KMS-11 (cell line): ENCODE data around the gene XPA.
A peak's percentile ranks its signal among the peaks of the same experiment; 100 is the strongest.

ENCODE experiments used
- H2AFZ ChIP-seq: fragments of 200-600 bp; sonication (generic); 2 replicates; pipeline ENCODE4 v1.6.1; 2016; ENCODE audit warnings: antibody characterized with exemption, mixed run types, low read depth
- H3K27ac ChIP-seq: fragments of 200-600 bp; sonication (generic); 2 replicates; pipeline ENCODE4 v1.6.1; 2016; ENCODE audit warnings: mild to moderate bottlenecking, mixed run types
- H3K27me3 ChIP-seq: fragments of 200-600 bp; sonication (generic); 2 replicates; pipeline ENCODE4 v1.6.1; 2017; ENCODE audit warnings: mild to moderate bottlenecking, low read depth, mixed run types, moderate library complexity; ENCODE audit not compliant: insufficient read depth
- H3K36me3 ChIP-seq: fragments of 200-600 bp; sonication (generic); 2 replicates; pipeline ENCODE4 v1.6.1; 2017; ENCODE audit warnings: mild to moderate bottlenecking, mixed run types; ENCODE audit not compliant: insufficient read depth
- H3K4me1 ChIP-seq: fragments of 200-600 bp; sonication (generic); 2 replicates; pipeline ENCODE4 v1.6.1; 2016; ENCODE audit warnings: mild to moderate bottlenecking, low read depth, mixed run types; ENCODE audit not compliant: poor library complexity, severe bottlenecking
- H3K4me2 ChIP-seq: fragments of 200-600 bp; sonication (generic); 2 replicates; pipeline ENCODE4 v1.7.0; 2016; ENCODE audit warnings: mild to moderate bottlenecking, mixed run types
- H3K4me3 ChIP-seq: fragments of 200-600 bp; sonication (generic); IDR thresholded peaks from 2 replicates; pipeline ENCODE4 v1.6.1; 2017; ENCODE audit warnings: low read depth, low read length, mixed read lengths; ENCODE audit not compliant: insufficient read depth
- H3K79me2 ChIP-seq: fragments of 200-600 bp; sonication (generic); 2 replicates; pipeline ENCODE4 v1.6.1; 2016; ENCODE audit warnings: low read depth, mixed run types; ENCODE audit not compliant: insufficient read depth
- H3K9ac ChIP-seq: fragments of 200-600 bp; sonication (generic); 2 replicates; pipeline ENCODE4 v1.6.1; 2016; ENCODE audit warnings: mild to moderate bottlenecking, mixed run types
- H4K20me1 ChIP-seq: fragments of 200-600 bp; sonication (generic); 2 replicates; pipeline ENCODE4 v1.6.1; 2016; ENCODE audit warnings: mild to moderate bottlenecking, mixed run types; ENCODE audit not compliant: insufficient read depth
- CTCF ChIP-seq: fragments of 200-600 bp; sonication (generic); conservative IDR thresholded peaks from 2 replicates; pipeline ENCODE4 v1.6.1; 2017; ENCODE audit warnings: low read depth, mild to moderate bottlenecking, antibody characterized with exemption, low read length, moderate library complexity, mixed read lengths

Gene XPA

GRCh38 chr9:97717866-97718265, 20.7 kb upstream of the XPA start:
- Histone ChIP-seq H3K79me2 (no peaks in the 10 kb centered on the region), H3K4me3 (no peak overlapping the region), H3K27ac (no peak overlapping the region), H3K4me2 (no peak overlapping the region), H3K36me3 (no peaks in the 10 kb centered on the region), H4K20me1 (no peaks in the 10 kb centered on the region), H3K4me1 (no peaks in the 10 kb centered on the region), H2AFZ (no peak overlapping the region), H3K9ac (no peak overlapping the region), H3K27me3 (no peaks in the 10 kb centered on the region)
- no peak for TF ChIP-seq CTCF

DNA sequence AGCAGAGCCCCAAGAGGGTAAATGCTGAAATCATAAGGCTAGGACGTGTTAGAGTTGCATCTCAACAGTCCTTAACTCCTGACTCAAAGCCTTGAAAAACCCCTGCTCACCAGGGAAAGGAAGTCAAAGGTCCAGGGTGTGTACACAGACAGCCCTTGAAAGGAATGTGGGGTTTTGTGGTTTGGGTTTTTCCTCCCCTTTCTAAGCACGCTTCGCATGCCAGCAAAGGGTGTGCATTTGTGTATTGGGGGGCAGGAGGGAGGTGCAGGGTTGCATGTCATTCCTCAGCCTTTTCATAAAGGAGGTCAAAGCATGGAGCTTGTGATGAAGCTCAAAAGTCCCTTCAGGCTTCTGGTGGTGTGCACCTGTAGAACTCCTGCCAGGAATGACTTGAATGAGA, 17.3 kb upstream of the XPA start:
- H3K4me3 ChIP-seq: no peak overlapping the region
- H2AFZ ChIP-seq: no peak overlapping the region
- H3K4me1 ChIP-seq: no peaks in the 10 kb centered on the region
- TF ChIP-seq CTCF: no peak
- no peaks in the 10 kb centered on the region for H4K20me1 ChIP-seq
- H3K27ac ChIP-seq: no peak overlapping the region
- H3K9ac ChIP-seq: no peak overlapping the region
- H3K36me3 ChIP-seq: no peaks in the 10 kb centered on the region
- no peak overlapping the region for H3K4me2 ChIP-seq
- H3K27me3 ChIP-seq: no peaks in the 10 kb centered on the region
- H3K79me2 ChIP-seq: no peaks in the 10 kb centered on the region

GRCh38 chr9:97711223-97711626, 14.1 kb upstream of the XPA start:
- no peak overlapping the region for H3K27ac ChIP-seq
- H4K20me1 ChIP-seq: no peaks in the 10 kb centered on the region
- H3K4me3 ChIP-seq: no peak overlapping the region
- no peaks in the 10 kb centered on the region for H3K79me2 ChIP-seq
- peaks cover under 1% of the 10 kb centered on the region for H3K4me1 ChIP-seq
- no peaks in the 10 kb centered on the region for H3K36me3 ChIP-seq
- H2AFZ ChIP-seq: no peak overlapping the region
- no peak overlapping the region for H3K4me2 ChIP-seq
- no peaks in the 10 kb centered on the region; the same call in 1 of the 2 replicates for H3K27me3 ChIP-seq
- no peak overlapping the region for H3K9ac ChIP-seq
- TF ChIP-seq CTCF: no peak

- H3K4me1 ChIP-seq: peaks cover 7% of the 10 kb centered on the region
- H3K27ac ChIP-seq: no peak overlapping the region
- peak; percentile 89 for TF ChIP-seq CTCF
- H3K36me3 ChIP-seq: no peaks in the 10 kb centered on the region
- no peak overlapping the region for H2AFZ ChIP-seq
- H3K27me3 ChIP-seq: peaks cover 4% of the 10 kb centered on the region; the same call in 1 of the 2 replicates
- no peaks in the 10 kb centered on the region for H4K20me1 ChIP-seq
- H3K79me2 ChIP-seq: no peaks in the 10 kb centered on the region
- H3K9ac ChIP-seq: no peak overlapping the region
- H3K4me2 ChIP-seq: no peak overlapping the region
- no peak overlapping the region for H3K4me3 ChIP-seq
These were observed 13.4 kb upstream of the XPA start for GRCh38 chr9:97710356-97711222.
